T-cell (primary cell): Measurements from ENCODE around the gene GTF2F2. TPM values are rescaled to one million over a fixed set of nuclear protein-coding genes. Genes with fewer than 3 reads are reported as not detected.

Experiments
- ATAC-seq, 4 experiments: fragments of 200-7000 bp in 3 of 4; fragments of 150-1000 bp in 1 of 4; cut with Tn5 transposase; replicated peaks in 1 of 4; 1 replicate in 3 of 4; 2 replicates in 1 of 4; pipeline ENCODE4 v1.10.0; 2021; ENCODE audit warnings: moderate library complexity in 3 of 4, mild to moderate bottlenecking in 2 of 4, moderate number of reproducible peaks in 1 of 4
- CTCF ChIA-PET, 2 donors: fragments of 300-600 bp; sonication (Branson Sonifier 250); formaldehyde crosslinking; loops; one replicate each; lab custom pipeline; 2022; ENCODE audit warnings: antibody characterized with exemption in 2 of 2; lab: Charles Lee
- POLR2A ChIA-PET, 2 donors: fragments of 300-600 bp; sonication (Branson Sonifier 250); formaldehyde crosslinking; loops; one replicate each; lab custom pipeline; 2022; ENCODE audit warnings: antibody characterized with exemption in 2 of 2; lab: Charles Lee
- DNase-seq, 35 experiments: peaks; one replicate each; pipeline versions ENCODE4 v3.0.0 to v3.0.0-alpha.2; 2013 to 2023
- H3K27ac ChIP-seq: one replicate; pipeline ENCODE4 v1.5.1; 2013; ENCODE audit warnings: low read length
- H3K27me3 ChIP-seq, 2 experiments: replicated peaks in 1 of 2; 1 replicate in 1 of 2; 2 replicates in 1 of 2; pipeline versions ENCODE4 v1.6.1 to v1.7.0; 2013; ENCODE audit warnings: low read length in 1 of 2, mixed read lengths in 1 of 2; ENCODE audit not compliant: control insufficient read depth in 2 of 2, insufficient read depth in 2 of 2; ENCODE audit errors: extremely low read depth in 1 of 2
- H3K36me3 ChIP-seq, 2 donors: 1 replicate in 1 of 2; 2 replicates in 1 of 2; pipeline versions ENCODE4 v1.6.1 to v1.7.0; 2013; ENCODE audit warnings: low read length in 1 of 2; ENCODE audit not compliant: control insufficient read depth in 2 of 2, insufficient read depth in 1 of 2; ENCODE audit errors: extremely low read depth in 1 of 2
- H3K4me1 ChIP-seq, 2 experiments: 1 replicate in 1 of 2; 2 replicates in 1 of 2; pipeline versions ENCODE4 v1.6.1 to v1.7.0; 2013; ENCODE audit warnings: low read length in 2 of 2, mixed read lengths in 1 of 2; ENCODE audit not compliant: insufficient read depth in 2 of 2, control insufficient read depth in 1 of 2; ENCODE audit errors: extremely low read depth in 1 of 2
- H3K4me3 ChIP-seq, 2 donors: 1 replicate in 1 of 2; 2 replicates in 1 of 2; pipeline versions ENCODE4 v1.5.1 to v1.7.0; 2013; ENCODE audit warnings: mild to moderate bottlenecking in 2 of 2, low read length in 1 of 2, moderate library complexity in 1 of 2; ENCODE audit not compliant: control insufficient read depth in 1 of 2; ENCODE audit errors: extremely low read depth in 1 of 2
- H3K9me3 ChIP-seq: 2 replicates; pipeline ENCODE4 v1.7.0; 2013
- H3K27ac Mint-ChIP-seq, 2 donors: one replicate each; pipeline ENCODE4 v1.8.0; 2020 to 2021; ENCODE audit warnings: mild to moderate bottlenecking in 2 of 2, mixed read lengths in 2 of 2
- H3K27me3 Mint-ChIP-seq, 2 donors: one replicate each; pipeline ENCODE4 v1.8.0; 2021 to 2022; ENCODE audit warnings: mixed read lengths in 2 of 2
- H3K36me3 Mint-ChIP-seq: one replicate; pipeline ENCODE4 v1.8.0; 2021; ENCODE audit warnings: mixed read lengths
- H3K4me1 Mint-ChIP-seq, 3 donors: one replicate each; pipeline ENCODE4 v1.8.0; 2020 to 2022; ENCODE audit warnings: mixed read lengths in 3 of 3, mild to moderate bottlenecking in 1 of 3
- H3K4me3 Mint-ChIP-seq, 3 donors: one replicate each; pipeline ENCODE4 v1.8.0; 2020 to 2022; ENCODE audit warnings: mild to moderate bottlenecking in 3 of 3, mixed read lengths in 3 of 3, moderate library complexity in 3 of 3
- H3K9me3 Mint-ChIP-seq, 3 donors: one replicate each; pipeline ENCODE4 v1.8.0; 2020 to 2022; ENCODE audit warnings: mixed read lengths in 3 of 3
- WGBS: methylation state at CpG from one replicate; pipeline ENCODE4 v1.1.5; 2013; ENCODE audit warnings: missing lambda C conversion rate; ENCODE audit not compliant: insufficient coverage; 5-methylcytosine and 5-hydroxymethylcytosine counted together
- total RNA-seq, 35 experiments: library from RNA in 6 of 35; stranded (reverse) in 6 of 35; fragments of 120-200 nt in 1 of 35; gene quantifications; one replicate each; pipeline versions ENCODE4 v1.2.1 to v1.2.4 and lab custom pipeline; 2013 to 2026

The GTF2F2 gene
- total RNA-seq, 5 donors from 2014 or later (not counting 1 experiment from before 2014, with no cell fraction given), result 12.9 to 17.0 (median 15.6) TPM

DNA sequence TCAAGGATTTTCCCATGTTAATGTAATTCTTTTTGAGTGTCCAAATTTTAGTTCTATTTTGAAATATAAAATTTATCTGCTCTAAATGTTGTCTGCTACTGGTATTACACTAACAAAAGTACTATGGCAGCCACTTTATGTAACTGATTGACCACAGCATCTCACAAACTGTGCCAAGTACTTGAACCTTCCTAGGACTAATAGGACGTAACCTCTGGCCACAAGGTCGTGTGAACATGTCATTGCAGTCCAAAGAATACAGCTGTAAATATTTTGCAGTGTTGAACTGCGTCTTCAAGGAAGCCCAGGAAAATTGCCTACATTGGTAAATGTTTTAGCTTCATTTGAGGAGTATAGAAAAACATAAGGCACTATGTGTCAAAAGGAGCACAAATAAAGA is 78.6 kb downstream of the GTF2F2 start:
- no peak for DNase-seq
- peaks cover 52% of the 10 kb centered on the region for H3K36me3 Mint-ChIP-seq
- ATAC-seq, result no peak
- POLR2A ChIA-PET, result no interaction called here
- Histone ChIP-seq H3K4me1 (no peaks in the 10 kb centered on the region), H3K36me3 (peaks cover 0 to 5% of the 10 kb centered on the region in 2 donors), H3K27me3 (no peaks in the 10 kb centered on the region), H3K4me3 (no peak overlapping the region), H3K9me3 (no peaks in the 10 kb centered on the region), H3K27ac (no peak overlapping the region)
- H3K27me3 Mint-ChIP-seq, result no peaks in the 10 kb centered on the region
- H3K9me3 Mint-ChIP-seq, result no peaks in the 10 kb centered on the region
- no peak overlapping the region for H3K27ac Mint-ChIP-seq
- H3K4me1 Mint-ChIP-seq, result peaks cover 0 to 12% (median 2%) of the 10 kb centered on the region in 3 donors
- CTCF ChIA-PET, result interaction anchor here in 1 of 2 donors (0.6 kb wide), 1 partner anchor 60 kb away, joined by 7 read pairs; no protein-coding TSS in a partner anchor
- no peak overlapping the region for H3K4me3 Mint-ChIP-seq
- WGBS, result 100% methylated on average over 1 of the region's 3 CpGs

DNA sequence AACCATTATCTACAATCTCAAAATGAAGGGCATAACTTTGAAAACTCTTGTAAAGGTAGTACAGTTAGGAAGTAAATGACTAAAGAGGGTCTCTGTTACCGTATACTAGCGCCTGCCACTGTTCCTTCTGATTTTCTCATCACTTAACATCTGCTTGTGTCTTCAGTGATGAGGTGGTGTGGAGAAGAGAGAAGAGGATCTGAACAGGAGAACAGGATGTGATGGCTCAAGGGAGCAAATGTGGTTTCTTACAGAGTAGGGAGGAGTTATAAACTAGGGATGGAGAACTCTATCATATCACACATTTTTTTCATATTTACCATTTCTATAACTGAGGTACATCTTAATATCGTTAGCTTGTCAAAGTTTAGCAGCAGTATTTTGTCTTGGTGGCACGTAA is 79.4 kb downstream of the GTF2F2 start:
- H3K27ac Mint-ChIP-seq, result no peak overlapping the region

DNA sequence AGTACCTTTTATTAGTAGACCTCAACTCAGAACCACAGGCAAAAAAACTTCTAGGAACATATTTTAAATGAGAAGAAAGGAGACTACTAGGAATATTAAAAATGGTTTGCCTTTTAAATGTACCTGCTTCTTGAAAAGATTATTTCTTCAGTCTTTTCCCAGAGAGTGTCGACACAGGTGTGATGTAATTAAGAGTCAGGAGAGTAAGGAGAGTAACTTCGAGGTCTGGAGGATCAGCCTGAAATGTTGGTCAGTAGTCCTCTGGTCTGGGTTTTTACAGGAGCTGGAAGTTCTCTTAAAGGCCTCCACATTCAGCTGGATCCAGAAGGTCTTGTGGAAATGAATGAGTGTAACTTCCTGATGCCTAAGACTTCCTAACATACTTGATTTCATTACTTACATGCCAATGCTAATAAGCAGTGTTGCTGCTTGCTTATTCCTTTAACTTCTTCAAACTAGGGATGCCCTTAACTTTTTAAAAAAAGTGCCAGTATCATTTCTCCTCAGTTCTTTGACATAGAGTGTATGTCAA is 80.5 kb downstream of the GTF2F2 start, which contains the start of gene KCTD4:
Gene KCTD4, minus strand, starts transcription at position 345 of the 532 bp plus-strand sequence. CDS start 6,478 bp downstream, outside the sequence.
- CTCF ChIA-PET, result no interaction called here
- no peaks in the 10 kb centered on the region for H3K27me3 Mint-ChIP-seq
- H3K27ac ChIP-seq, result no peak within 1 kb of the TSS
- no peak within 1 kb of the TSS for H3K4me3 ChIP-seq
- no peaks in the 10 kb centered on the region for H3K9me3 ChIP-seq
- H3K36me3 ChIP-seq, result no peaks in the 10 kb centered on the region
- no peak for DNase-seq
- no peaks in the 10 kb centered on the region for H3K27me3 ChIP-seq
- no peak within 1 kb of the TSS for H3K27ac Mint-ChIP-seq
- H3K9me3 Mint-ChIP-seq, result no peaks in the 10 kb centered on the region
- peaks cover 42% of the 10 kb centered on the region for H3K36me3 Mint-ChIP-seq
- H3K4me1 Mint-ChIP-seq, result peaks cover 0 to 9% (median 0%) of the 10 kb centered on the region in 3 donors
- H3K4me3 Mint-ChIP-seq, result no peak within 1 kb of the TSS
- POLR2A ChIA-PET, result no interaction called here
- ATAC-seq, result no peak
- 100% methylated on average over 2 of the region's 2 CpGs for WGBS
- H3K4me1 ChIP-seq, result no peaks in the 10 kb centered on the region

More for the DNA sequence above, 79.4 kb downstream of the GTF2F2 start:
- Histone ChIP-seq H3K9me3 (no peaks in the 10 kb centered on the region), H3K27ac (no peak overlapping the region), H3K4me3 (no peak overlapping the region), H3K27me3 (no peaks in the 10 kb centered on the region), H3K36me3 (no peaks in the 10 kb centered on the region), H3K4me1 (no peaks in the 10 kb centered on the region)
- ATAC-seq (no peak), DNase-seq (no peak)
- Mint-ChIP-seq H3K9me3 (no peaks in the 10 kb centered on the region), H3K36me3 (peaks cover 46% of the 10 kb centered on the region), H3K27me3 (no peaks in the 10 kb centered on the region), H3K4me3 (no peak overlapping the region), H3K4me1 (peaks cover 0 to 8% (median 0%) of the 10 kb centered on the region in 3 donors)
- ChIA-PET POLR2A (interaction anchor here in 1 of 2 donors (0.5 kb wide), 1 partner anchor 71 kb away, joined by 3 read pairs; no protein-coding TSS in a partner anchor), CTCF (interaction anchor here in 1 of 2 donors (0.6 kb wide), 1 partner anchor 59 kb away, joined by 7 read pairs; no protein-coding TSS in a partner anchor)
- WGBS, result no CpG with 5 or more reads among the region's 4 CpGs

DNA sequence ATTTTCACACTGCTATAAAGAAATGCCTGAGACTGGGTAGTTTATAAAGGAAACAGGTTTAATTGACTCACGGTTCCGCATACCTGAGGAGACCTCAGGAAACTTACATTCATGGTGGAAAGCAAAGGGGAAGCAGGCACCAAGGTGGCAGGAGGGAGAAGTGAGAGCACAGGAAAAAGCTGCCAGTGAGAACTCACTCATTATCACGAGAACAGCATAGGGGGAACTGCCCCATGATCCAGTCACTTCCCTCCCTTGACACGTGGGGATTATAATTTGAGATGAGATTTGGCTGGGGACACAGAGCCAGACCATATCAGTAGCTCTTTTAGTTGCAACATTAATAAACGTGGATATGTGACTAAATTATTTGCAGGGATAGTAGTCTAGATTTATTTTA is 84.8 kb downstream of the GTF2F2 start:
- Histone ChIP-seq H3K27ac (no peak overlapping the region), H3K4me3 (no peak overlapping the region), H3K27me3 (no peaks in the 10 kb centered on the region), H3K9me3 (no peaks in the 10 kb centered on the region), H3K36me3 (peaks cover 0 to 6% of the 10 kb centered on the region in 2 donors), H3K4me1 (no peaks in the 10 kb centered on the region)
- ChIA-PET CTCF (no interaction called here), POLR2A (no interaction called here)
- no peak for DNase-seq
- no peak for ATAC-seq
- Mint-ChIP-seq H3K27ac (no peak overlapping the region), H3K9me3 (no peaks in the 10 kb centered on the region), H3K4me1 (peaks cover 0 to 5% (median 0%) of the 10 kb centered on the region in 3 donors), H3K36me3 (peaks cover 37% of the 10 kb centered on the region), H3K4me3 (no peak overlapping the region), H3K27me3 (no peaks in the 10 kb centered on the region)
- WGBS, result 87% methylated on average over 4 of the region's 5 CpGs

DNA sequence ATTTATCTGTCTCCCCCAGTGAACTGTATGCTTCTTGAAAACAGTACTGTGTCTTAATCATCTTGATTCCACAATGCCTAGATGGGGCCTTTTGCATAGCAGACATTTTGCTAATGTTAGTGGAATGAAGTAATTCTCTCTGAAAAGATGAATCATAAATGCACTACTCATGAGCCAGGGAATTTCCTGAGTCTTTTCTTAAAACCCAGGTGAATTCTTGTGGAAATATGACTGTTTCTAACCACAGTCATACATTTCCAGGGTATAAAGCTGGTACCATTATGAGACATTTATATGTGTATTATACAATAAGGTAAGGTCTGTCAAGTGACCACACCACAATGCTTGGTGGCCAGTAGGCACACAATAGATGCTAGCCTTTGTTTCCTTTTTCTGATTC is 86.0 kb downstream of the GTF2F2 start:
- H3K4me1 Mint-ChIP-seq, result peaks cover 0 to 5% (median 0%) of the 10 kb centered on the region in 3 donors
- peaks cover 39% of the 10 kb centered on the region for H3K36me3 Mint-ChIP-seq
- no peak overlapping the region for H3K27ac Mint-ChIP-seq
- Histone ChIP-seq H3K9me3 (no peaks in the 10 kb centered on the region), H3K4me1 (no peaks in the 10 kb centered on the region), H3K27ac (no peak overlapping the region), H3K36me3 (peaks cover 0 to 6% of the 10 kb centered on the region in 2 donors), H3K27me3 (no peaks in the 10 kb centered on the region), H3K4me3 (no peak overlapping the region)
- DNase-seq, result no peak
- H3K9me3 Mint-ChIP-seq, result no peaks in the 10 kb centered on the region
- ChIA-PET CTCF (no interaction called here), POLR2A (no interaction called here)
- no peaks in the 10 kb centered on the region for H3K27me3 Mint-ChIP-seq
- no peak for ATAC-seq
- H3K4me3 Mint-ChIP-seq, result no peak overlapping the region

DNA sequence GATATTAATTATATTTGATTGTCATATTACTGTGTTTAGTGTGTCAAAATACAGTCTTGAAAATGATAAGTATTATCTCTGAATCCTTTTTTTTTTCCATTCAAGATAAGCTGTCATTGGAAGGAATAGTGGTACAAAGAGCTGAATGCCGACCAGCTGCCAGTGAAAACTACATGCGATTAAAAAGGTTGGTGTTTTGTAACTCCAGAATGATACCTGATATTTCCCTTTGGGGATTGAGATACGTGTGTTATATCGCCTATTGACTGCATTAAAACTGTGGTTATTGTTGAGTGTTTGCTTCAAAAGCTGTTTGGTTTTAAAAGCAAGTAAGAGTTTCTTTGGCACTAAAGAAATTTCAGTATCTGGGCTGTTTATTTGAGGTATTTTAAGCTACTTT is 87.0 kb downstream of the GTF2F2 start:
- CTCF ChIA-PET, result no interaction called here
- no peaks in the 10 kb centered on the region for H3K4me1 ChIP-seq
- ATAC-seq (no peak), DNase-seq (no peak)
- no peaks in the 10 kb centered on the region for H3K27me3 ChIP-seq
- Mint-ChIP-seq H3K4me3 (no peak overlapping the region), H3K36me3 (peaks cover 38% of the 10 kb centered on the region), H3K4me1 (peaks cover 0 to 5% (median 0%) of the 10 kb centered on the region in 3 donors), H3K27ac (no peak overlapping the region), H3K27me3 (no peaks in the 10 kb centered on the region), H3K9me3 (no peaks in the 10 kb centered on the region)
- 100% methylated on average over 3 of the region's 4 CpGs for WGBS
- H3K36me3 ChIP-seq, result peaks cover 0 to 6% of the 10 kb centered on the region in 2 donors
- no peak overlapping the region for H3K27ac ChIP-seq
- no peaks in the 10 kb centered on the region for H3K9me3 ChIP-seq
- POLR2A ChIA-PET, result interaction anchor here in 1 of 2 donors (0.7 kb wide), 1 partner anchor 10 kb away, joined by 3 read pairs; no protein-coding TSS in a partner anchor
- H3K4me3 ChIP-seq, result no peak overlapping the region
